ENCODE results near the gene MARCHF7. TPM values are rescaled to one million over a fixed set of nuclear protein-coding genes. Genes with fewer than 3 reads are reported as not detected.
A peak's percentile ranks its signal among the peaks of the same experiment; 100 is the strongest.
"Not testable (repeated sequence)": the region's sequence is repeated elsewhere in the genome, so short reads cannot be mapped to it uniquely, and the experiment has no call there.

The MARCHF7 gene
- polyA plus RNA-seq (2012; ENCODE audit: low read depth, missing spikeins): 41.8 TPM

- TF ChIP-seq TAF1 (IDR thresholded peaks at IDR 0.05; ENCODE audit: low read depth, low read length) (peak; percentile 85), POLR2A (IDR thresholded peaks at IDR 0.05; ENCODE audit: low read depth, low read length) (peak; percentile 95), POU2F2 (IDR thresholded peaks at IDR 0.05; ENCODE audit: low read depth, low read length) (0 out of 2 replicates have a peak, but pooled peaks have one; percentile 9), POLR2AphosphoS5 (IDR thresholded peaks at IDR 0.05; ENCODE audit: low read depth, low read length) (peak; percentile 94), PAX5 (IDR thresholded peaks at IDR 0.05; ENCODE audit: insufficient read depth, low read length, severe bottlenecking) (peak; percentile 86), SPI1 (IDR thresholded peaks at IDR 0.05; ENCODE audit: low read depth, low read length) (0 out of 2 replicates have a peak, but pooled peaks have one; percentile 23)
- peak; percentile 94 for DNase-seq (ENCODE audit: insufficient read length, low spot score)
- FAIRE-seq: peak; percentile 97
These were observed at the start of gene MARCHF7 for GRCh38 chr2:159712143-159712928. TSS of gene MARCHF7 (plus strand) at chr2:159712506. CDS start at chr2:159729023, 16,517 bp downstream.

- not testable (repeated sequence) for FAIRE-seq; DNase-seq (ENCODE audit: insufficient read length, low spot score)
These were observed 44.9 kb upstream of the MARCHF7 start for GRCh38 chr2:159667423-159667822.

- FAIRE-seq (no peak), DNase-seq (ENCODE audit: insufficient read length, low spot score) (no peak)
- no peak for TF ChIP-seq PAX5 (IDR thresholded peaks at IDR 0.05; ENCODE audit: insufficient read depth, low read length, severe bottlenecking)
- TF ChIP-seq SPI1 (IDR thresholded peaks at IDR 0.05; ENCODE audit: low read depth, low read length): no peak
- TF ChIP-seq POU2F2 (IDR thresholded peaks at IDR 0.05; ENCODE audit: low read depth, low read length): no peak
- TF ChIP-seq TAF1 (IDR thresholded peaks at IDR 0.05; ENCODE audit: low read depth, low read length): no peak
- no peak for TF ChIP-seq POLR2AphosphoS5 (IDR thresholded peaks at IDR 0.05; ENCODE audit: low read depth, low read length)
- no peak for TF ChIP-seq POLR2A (IDR thresholded peaks at IDR 0.05; ENCODE audit: low read depth, low read length)
These were observed 41.3 kb upstream of the MARCHF7 start for GRCh38 chr2:159671047-159671446.

GRCh38 chr2:159677654-159678053 lies 34.7 kb upstream of the MARCHF7 start:
- TF ChIP-seq SPI1 (IDR thresholded peaks at IDR 0.05; ENCODE audit: low read depth, low read length) (no peak), POLR2A (IDR thresholded peaks at IDR 0.05; ENCODE audit: low read depth, low read length) (no peak)
- no peak for DNase-seq (ENCODE audit: insufficient read length, low spot score)
- FAIRE-seq: no peak

GRCh38 chr2:159680692-159681091 lies 31.6 kb upstream of the MARCHF7 start:
- no peak for DNase-seq (ENCODE audit: insufficient read length, low spot score)
- TF ChIP-seq POLR2A (IDR thresholded peaks at IDR 0.05; ENCODE audit: low read depth, low read length) (no peak), POU2F2 (IDR thresholded peaks at IDR 0.05; ENCODE audit: low read depth, low read length) (no peak), PAX5 (IDR thresholded peaks at IDR 0.05; ENCODE audit: insufficient read depth, low read length, severe bottlenecking) (no peak), POLR2AphosphoS5 (IDR thresholded peaks at IDR 0.05; ENCODE audit: low read depth, low read length) (no peak), SPI1 (IDR thresholded peaks at IDR 0.05; ENCODE audit: low read depth, low read length) (no peak), TAF1 (IDR thresholded peaks at IDR 0.05; ENCODE audit: low read depth, low read length) (no peak)
- FAIRE-seq: no peak

- TF ChIP-seq POU2F2 (IDR thresholded peaks at IDR 0.05; ENCODE audit: low read depth, low read length) (no peak), POLR2AphosphoS5 (IDR thresholded peaks at IDR 0.05; ENCODE audit: low read depth, low read length) (no peak), TAF1 (IDR thresholded peaks at IDR 0.05; ENCODE audit: low read depth, low read length) (no peak), SPI1 (IDR thresholded peaks at IDR 0.05; ENCODE audit: low read depth, low read length) (no peak), POLR2A (IDR thresholded peaks at IDR 0.05; ENCODE audit: low read depth, low read length) (no peak), PAX5 (IDR thresholded peaks at IDR 0.05; ENCODE audit: insufficient read depth, low read length, severe bottlenecking) (no peak)
- DNase-seq (ENCODE audit: insufficient read length, low spot score) (no peak), FAIRE-seq (no peak)
These were observed 28.5 kb upstream of the MARCHF7 start for GRCh38 chr2:159683817-159684216.

GRCh38 chr2:159684796-159685195 lies 27.5 kb upstream of the MARCHF7 start:
- DNase-seq (ENCODE audit: insufficient read length, low spot score) (no peak), FAIRE-seq (no peak)
- TF ChIP-seq TAF1 (IDR thresholded peaks at IDR 0.05; ENCODE audit: low read depth, low read length) (no peak), PAX5 (IDR thresholded peaks at IDR 0.05; ENCODE audit: insufficient read depth, low read length, severe bottlenecking) (no peak), POLR2AphosphoS5 (IDR thresholded peaks at IDR 0.05; ENCODE audit: low read depth, low read length) (no peak), POLR2A (IDR thresholded peaks at IDR 0.05; ENCODE audit: low read depth, low read length) (no peak), POU2F2 (IDR thresholded peaks at IDR 0.05; ENCODE audit: low read depth, low read length) (no peak)

- no peak for TF ChIP-seq POLR2A (IDR thresholded peaks at IDR 0.05; ENCODE audit: low read depth, low read length)
- TF ChIP-seq POLR2AphosphoS5 (IDR thresholded peaks at IDR 0.05; ENCODE audit: low read depth, low read length): no peak
- TF ChIP-seq TAF1 (IDR thresholded peaks at IDR 0.05; ENCODE audit: low read depth, low read length): no peak
- TF ChIP-seq POU2F2 (IDR thresholded peaks at IDR 0.05; ENCODE audit: low read depth, low read length): no peak
- no peak for TF ChIP-seq PAX5 (IDR thresholded peaks at IDR 0.05; ENCODE audit: insufficient read depth, low read length, severe bottlenecking)
- TF ChIP-seq SPI1 (IDR thresholded peaks at IDR 0.05; ENCODE audit: low read depth, low read length): no peak
- no peak for DNase-seq (ENCODE audit: insufficient read length, low spot score)
- FAIRE-seq: peak; percentile 64
These were observed 17.7 kb upstream of the MARCHF7 start for GRCh38 chr2:159694500-159695040.

GRCh38 chr2:159695795-159696448 lies 16.4 kb upstream of the MARCHF7 start:
- DNase-seq (ENCODE audit: insufficient read length, low spot score) (no peak), FAIRE-seq (no peak)
- TF ChIP-seq POLR2A (IDR thresholded peaks at IDR 0.05; ENCODE audit: low read depth, low read length) (no peak), POU2F2 (IDR thresholded peaks at IDR 0.05; ENCODE audit: low read depth, low read length) (no peak), TAF1 (IDR thresholded peaks at IDR 0.05; ENCODE audit: low read depth, low read length) (no peak), PAX5 (IDR thresholded peaks at IDR 0.05; ENCODE audit: insufficient read depth, low read length, severe bottlenecking) (no peak), POLR2AphosphoS5 (IDR thresholded peaks at IDR 0.05; ENCODE audit: low read depth, low read length) (no peak), SPI1 (IDR thresholded peaks at IDR 0.05; ENCODE audit: low read depth, low read length) (peak; percentile 67)
